Uterus (tissue), 2 donors: ENCODE measurements around the gene CHD5.

ENCODE experiments used
- CTCF ChIP-seq, 4 experiments: fragments of 200-600 bp in 2 of 4; fragments of 450-650 bp in 2 of 4; sonication (generic) in 2 of 4; IDR thresholded peaks; one replicate each; pipeline ENCODE4 v1.5.1; 2016 to 2019; ENCODE audit warnings: antibody characterized with exemption in 4 of 4, mild to moderate bottlenecking in 2 of 4, moderate library complexity in 1 of 4
- POLR2A ChIP-seq, 2 donors: fragments of 450-650 bp; IDR thresholded peaks; one replicate each; pipeline ENCODE4 v1.6.1; 2016; ENCODE audit warnings: antibody characterized with exemption in 2 of 2, mild to moderate bottlenecking in 1 of 2, moderate library complexity in 1 of 2

GRCh38 chr1:6098303-6099215, 81.6 kb downstream of the CHD5 start:
- TF ChIP-seq CTCF (IDR thresholded peaks at IDR 0.05) (no peak), POLR2A (IDR thresholded peaks at IDR 0.05) (no peak)
